GM23338 (cell line): Measurements from ENCODE around the gene FXYD2. TPM values are rescaled to one million over a fixed set of nuclear protein-coding genes. Genes with fewer than 3 reads are reported as not detected.

ENCODE experiments used
- ATAC-seq: fragments of 200-7000 bp; cut with Tn5 transposase; 3 replicates; pipeline ENCODE4 v1.9.1; 2020
- DNase-seq: peaks from one replicate; pipeline ENCODE4 v3.0.0-alpha.2; 2015; ENCODE audit warnings: low spot score
- H2AFZ ChIP-seq: fragments of 200-600 bp; sonication (generic); 2 replicates; pipeline ENCODE4 v1.8.0; 2016; ENCODE audit warnings: antibody characterized with exemption, mild to moderate bottlenecking, moderate library complexity
- H3F3A ChIP-seq: fragments of 200-600 bp; sonication (generic); replicated peaks from 2 replicates; pipeline ENCODE4 v1.8.0; 2017; ENCODE audit warnings: antibody characterized with exemption, mixed run types, low read depth
- H3K27ac ChIP-seq: fragments of 200-600 bp; sonication (generic); 2 replicates; pipeline ENCODE4 v1.6.1; 2016; ENCODE audit warnings: low read depth
- H3K27me3 ChIP-seq: fragments of 200-600 bp; sonication (generic); 2 replicates; pipeline ENCODE4 v1.8.0; 2016; ENCODE audit warnings: mild to moderate bottlenecking, mixed run types, moderate library complexity; ENCODE audit not compliant: insufficient read depth
- H3K36me3 ChIP-seq: fragments of 200-600 bp; sonication (generic); 2 replicates; pipeline ENCODE4 v1.8.0; 2016; ENCODE audit warnings: mild to moderate bottlenecking; ENCODE audit not compliant: insufficient read depth
- H3K4me1 ChIP-seq: fragments of 200-600 bp; sonication (generic); 2 replicates; pipeline ENCODE4 v1.8.0; 2016; ENCODE audit warnings: mild to moderate bottlenecking, moderate library complexity; ENCODE audit not compliant: insufficient read depth
- H3K4me2 ChIP-seq: fragments of 200-600 bp; sonication (generic); 2 replicates; pipeline ENCODE4 v1.7.1; 2017; ENCODE audit warnings: mixed run types
- H3K4me3 ChIP-seq: fragments of 200-600 bp; sonication (generic); 2 replicates; pipeline ENCODE4 v1.6.1; 2016; ENCODE audit warnings: mixed run types
- H3K79me2 ChIP-seq: fragments of 200-600 bp; sonication (generic); replicated peaks from 2 replicates; pipeline ENCODE4 v1.8.0; 2017; ENCODE audit warnings: mild to moderate bottlenecking; ENCODE audit not compliant: insufficient read depth
- H3K9me2 ChIP-seq: fragments of 200-600 bp; sonication (generic); 2 replicates; pipeline ENCODE4 v1.8.0; 2017; ENCODE audit not compliant: insufficient read depth
- H4K20me1 ChIP-seq: fragments of 200-600 bp; sonication (generic); replicated peaks from 2 replicates; pipeline ENCODE4 v1.8.0; 2017; ENCODE audit warnings: mild to moderate bottlenecking; ENCODE audit not compliant: insufficient read depth
- H3K27ac Mint-ChIP-seq: 2 replicates; pipeline ENCODE4 v1.8.0; 2020; ENCODE audit warnings: inconsistent platforms, mild to moderate bottlenecking, moderate library complexity, mixed read lengths
- H3K27me3 Mint-ChIP-seq: 3 replicates; pipeline ENCODE4 v1.8.0; 2022; ENCODE audit warnings: low read depth, mild to moderate bottlenecking, moderate library complexity, mixed read lengths, inconsistent platforms; ENCODE audit not compliant: insufficient read depth, poor library complexity
- H3K36me3 Mint-ChIP-seq: 3 replicates; pipeline ENCODE4 v1.8.0; 2021; ENCODE audit warnings: low read depth, mild to moderate bottlenecking, inconsistent platforms, moderate library complexity, mixed read lengths
- H3K4me1 Mint-ChIP-seq: 3 replicates; pipeline ENCODE4 v1.8.0; 2020; ENCODE audit warnings: mild to moderate bottlenecking, inconsistent platforms, mixed read lengths
- H3K4me3 Mint-ChIP-seq: 3 replicates; pipeline ENCODE4 v1.8.0; 2021; ENCODE audit warnings: moderate library complexity, mild to moderate bottlenecking, inconsistent platforms, mixed read lengths
- H3K9me3 Mint-ChIP-seq: 3 replicates; pipeline ENCODE4 v1.8.0; 2020; ENCODE audit warnings: moderate library complexity, mild to moderate bottlenecking, inconsistent platforms, mixed read lengths
- CREB1 ChIP-seq: fragments of 250-450 bp; sonication (Bioruptor Pico); IDR thresholded peaks from 2 replicates; pipeline ENCODE4 v1.5.0; 2020; ENCODE audit warnings: low read depth, mild to moderate bottlenecking, moderate library complexity
- EZH2 ChIP-seq: fragments of 200-600 bp; sonication (generic); IDR thresholded peaks from one replicate; pipeline ENCODE4 v1.8.0; 2017; ENCODE audit warnings: antibody characterized with exemption, mild to moderate bottlenecking, low read depth; ENCODE audit not compliant: unreplicated experiment
- EZH2phosphoT487 ChIP-seq: fragments of 200-600 bp; sonication (generic); IDR thresholded peaks from one replicate; pipeline ENCODE4 v1.8.1; 2018; ENCODE audit warnings: antibody characterized with exemption; ENCODE audit not compliant: unreplicated experiment
- JUNB ChIP-seq: IDR thresholded peaks from one replicate; pipeline ENCODE4 v1.6.1; 2016; ENCODE audit warnings: antibody characterized with exemption; ENCODE audit not compliant: unreplicated experiment
- NANOG ChIP-seq: IDR thresholded peaks from 2 replicates; pipeline ENCODE4 v1.6.1; 2016; ENCODE audit warnings: antibody characterized with exemption, borderline replicate concordance
- POLR2AphosphoS5 ChIP-seq: IDR thresholded peaks from 2 replicates; pipeline ENCODE4 v1.6.1; 2016; ENCODE audit warnings: antibody characterized with exemption, low read depth
- REST ChIP-seq: IDR thresholded peaks from one replicate; pipeline ENCODE4 v1.6.1; 2018; ENCODE audit warnings: antibody characterized with exemption; ENCODE audit not compliant: unreplicated experiment
- STAT1 ChIP-seq: IDR thresholded peaks from one replicate; pipeline ENCODE4 v1.6.1; 2016; ENCODE audit warnings: antibody characterized with exemption; ENCODE audit not compliant: unreplicated experiment
- ZNF114 ChIP-seq: fragments of 250-450 bp; sonication (Bioruptor Pico); IDR thresholded peaks from 2 replicates; pipeline ENCODE4 v1.5.0; 2020; ENCODE audit warnings: mild to moderate bottlenecking, moderate library complexity
- ZNF331 ChIP-seq: fragments of 250-450 bp; sonication (Bioruptor Pico); IDR thresholded peaks from 2 replicates; pipeline ENCODE4 v1.5.0; 2020; ENCODE audit warnings: low read depth, mild to moderate bottlenecking, moderate library complexity
- polyA plus RNA-seq: library from polyadenylated mRNA; unstranded; fragments of >200 nt; fragmentation: Nextera tagmentation; extraction: Ambion mirVana; gene quantifications from 2 replicates; pipeline ENCODE4 v1.2.1, GENCODE V29; 2016
- total RNA-seq: library from RNA; depleted of rRNA; stranded (reverse); fragments of >200 nt; shearing (Covaris generic); gene quantifications from 2 replicates; pipeline ENCODE4 v1.2.3, GENCODE V29; 2014
- TF ChIP-seq, protein P1 (sequence below), 2 experiments: fragments of 200-600 bp in 1 of 2; sonication (generic) in 1 of 2; conservative IDR thresholded peaks; 2 replicates each; pipeline versions ENCODE4 v1.5.1 to v1.6.1; 2016 to 2017; ENCODE audit warnings: antibody characterized with exemption in 2 of 2, low read depth in 2 of 2, mild to moderate bottlenecking in 2 of 2, moderate library complexity in 1 of 2
- TF ChIP-seq, protein P2 (sequence below): IDR thresholded peaks from 2 replicates; pipeline ENCODE4 v1.6.1; 2016; ENCODE audit warnings: antibody characterized with exemption
- TF ChIP-seq, protein P3 (sequence below): fragments of 250-450 bp; sonication (Bioruptor Pico); IDR thresholded peaks from 2 replicates; pipeline ENCODE4 v1.5.0; 2020; ENCODE audit warnings: mild to moderate bottlenecking, moderate library complexity

Gene FXYD2
- total and polyA plus RNA-seq, 2 experiments from 2014 or later: 0.59 to 1.4 TPM

DNA sequence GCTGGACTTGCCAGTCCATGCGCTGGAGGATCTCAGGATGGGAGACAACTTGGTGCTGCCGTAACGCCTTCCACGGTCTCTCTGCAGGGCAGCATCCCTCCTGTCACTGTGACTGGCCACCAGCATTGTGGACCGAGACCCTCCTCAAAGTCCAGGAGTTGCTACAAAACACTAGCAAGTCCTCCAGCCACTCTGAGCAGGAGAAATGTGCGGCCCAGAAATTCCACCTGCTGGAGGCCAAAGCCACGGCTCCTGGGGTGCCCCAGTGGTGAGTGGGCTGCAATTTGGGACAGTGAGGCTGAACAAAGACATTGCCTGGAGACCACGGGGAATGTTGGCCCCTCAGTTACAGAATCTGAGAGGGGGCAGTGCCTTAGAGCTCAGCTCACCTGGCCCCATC lies 20.6 kb downstream of the FXYD2 start:
- no peaks in the 10 kb centered on the region for H3K36me3 Mint-ChIP-seq
- TF ChIP-seq, protein P1, sequence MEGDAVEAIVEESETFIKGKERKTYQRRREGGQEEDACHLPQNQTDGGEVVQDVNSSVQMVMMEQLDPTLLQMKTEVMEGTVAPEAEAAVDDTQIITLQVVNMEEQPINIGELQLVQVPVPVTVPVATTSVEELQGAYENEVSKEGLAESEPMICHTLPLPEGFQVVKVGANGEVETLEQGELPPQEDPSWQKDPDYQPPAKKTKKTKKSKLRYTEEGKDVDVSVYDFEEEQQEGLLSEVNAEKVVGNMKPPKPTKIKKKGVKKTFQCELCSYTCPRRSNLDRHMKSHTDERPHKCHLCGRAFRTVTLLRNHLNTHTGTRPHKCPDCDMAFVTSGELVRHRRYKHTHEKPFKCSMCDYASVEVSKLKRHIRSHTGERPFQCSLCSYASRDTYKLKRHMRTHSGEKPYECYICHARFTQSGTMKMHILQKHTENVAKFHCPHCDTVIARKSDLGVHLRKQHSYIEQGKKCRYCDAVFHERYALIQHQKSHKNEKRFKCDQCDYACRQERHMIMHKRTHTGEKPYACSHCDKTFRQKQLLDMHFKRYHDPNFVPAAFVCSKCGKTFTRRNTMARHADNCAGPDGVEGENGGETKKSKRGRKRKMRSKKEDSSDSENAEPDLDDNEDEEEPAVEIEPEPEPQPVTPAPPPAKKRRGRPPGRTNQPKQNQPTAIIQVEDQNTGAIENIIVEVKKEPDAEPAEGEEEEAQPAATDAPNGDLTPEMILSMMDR (conservative IDR thresholded peaks at IDR 0.05; ENCODE audit: low read depth in 2 of 2): no peak
- TF ChIP-seq REST: no peak
- TF ChIP-seq, protein P2, sequence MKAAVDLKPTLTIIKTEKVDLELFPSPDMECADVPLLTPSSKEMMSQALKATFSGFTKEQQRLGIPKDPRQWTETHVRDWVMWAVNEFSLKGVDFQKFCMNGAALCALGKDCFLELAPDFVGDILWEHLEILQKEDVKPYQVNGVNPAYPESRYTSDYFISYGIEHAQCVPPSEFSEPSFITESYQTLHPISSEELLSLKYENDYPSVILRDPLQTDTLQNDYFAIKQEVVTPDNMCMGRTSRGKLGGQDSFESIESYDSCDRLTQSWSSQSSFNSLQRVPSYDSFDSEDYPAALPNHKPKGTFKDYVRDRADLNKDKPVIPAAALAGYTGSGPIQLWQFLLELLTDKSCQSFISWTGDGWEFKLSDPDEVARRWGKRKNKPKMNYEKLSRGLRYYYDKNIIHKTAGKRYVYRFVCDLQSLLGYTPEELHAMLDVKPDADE: no peak
- TF ChIP-seq ZNF331: no peak
- TF ChIP-seq EZH2phosphoT487: no peak
- TF ChIP-seq CREB1 (CRISPR knock-in tag): no peak
- TF ChIP-seq EZH2: no peak
- TF ChIP-seq, protein P3, sequence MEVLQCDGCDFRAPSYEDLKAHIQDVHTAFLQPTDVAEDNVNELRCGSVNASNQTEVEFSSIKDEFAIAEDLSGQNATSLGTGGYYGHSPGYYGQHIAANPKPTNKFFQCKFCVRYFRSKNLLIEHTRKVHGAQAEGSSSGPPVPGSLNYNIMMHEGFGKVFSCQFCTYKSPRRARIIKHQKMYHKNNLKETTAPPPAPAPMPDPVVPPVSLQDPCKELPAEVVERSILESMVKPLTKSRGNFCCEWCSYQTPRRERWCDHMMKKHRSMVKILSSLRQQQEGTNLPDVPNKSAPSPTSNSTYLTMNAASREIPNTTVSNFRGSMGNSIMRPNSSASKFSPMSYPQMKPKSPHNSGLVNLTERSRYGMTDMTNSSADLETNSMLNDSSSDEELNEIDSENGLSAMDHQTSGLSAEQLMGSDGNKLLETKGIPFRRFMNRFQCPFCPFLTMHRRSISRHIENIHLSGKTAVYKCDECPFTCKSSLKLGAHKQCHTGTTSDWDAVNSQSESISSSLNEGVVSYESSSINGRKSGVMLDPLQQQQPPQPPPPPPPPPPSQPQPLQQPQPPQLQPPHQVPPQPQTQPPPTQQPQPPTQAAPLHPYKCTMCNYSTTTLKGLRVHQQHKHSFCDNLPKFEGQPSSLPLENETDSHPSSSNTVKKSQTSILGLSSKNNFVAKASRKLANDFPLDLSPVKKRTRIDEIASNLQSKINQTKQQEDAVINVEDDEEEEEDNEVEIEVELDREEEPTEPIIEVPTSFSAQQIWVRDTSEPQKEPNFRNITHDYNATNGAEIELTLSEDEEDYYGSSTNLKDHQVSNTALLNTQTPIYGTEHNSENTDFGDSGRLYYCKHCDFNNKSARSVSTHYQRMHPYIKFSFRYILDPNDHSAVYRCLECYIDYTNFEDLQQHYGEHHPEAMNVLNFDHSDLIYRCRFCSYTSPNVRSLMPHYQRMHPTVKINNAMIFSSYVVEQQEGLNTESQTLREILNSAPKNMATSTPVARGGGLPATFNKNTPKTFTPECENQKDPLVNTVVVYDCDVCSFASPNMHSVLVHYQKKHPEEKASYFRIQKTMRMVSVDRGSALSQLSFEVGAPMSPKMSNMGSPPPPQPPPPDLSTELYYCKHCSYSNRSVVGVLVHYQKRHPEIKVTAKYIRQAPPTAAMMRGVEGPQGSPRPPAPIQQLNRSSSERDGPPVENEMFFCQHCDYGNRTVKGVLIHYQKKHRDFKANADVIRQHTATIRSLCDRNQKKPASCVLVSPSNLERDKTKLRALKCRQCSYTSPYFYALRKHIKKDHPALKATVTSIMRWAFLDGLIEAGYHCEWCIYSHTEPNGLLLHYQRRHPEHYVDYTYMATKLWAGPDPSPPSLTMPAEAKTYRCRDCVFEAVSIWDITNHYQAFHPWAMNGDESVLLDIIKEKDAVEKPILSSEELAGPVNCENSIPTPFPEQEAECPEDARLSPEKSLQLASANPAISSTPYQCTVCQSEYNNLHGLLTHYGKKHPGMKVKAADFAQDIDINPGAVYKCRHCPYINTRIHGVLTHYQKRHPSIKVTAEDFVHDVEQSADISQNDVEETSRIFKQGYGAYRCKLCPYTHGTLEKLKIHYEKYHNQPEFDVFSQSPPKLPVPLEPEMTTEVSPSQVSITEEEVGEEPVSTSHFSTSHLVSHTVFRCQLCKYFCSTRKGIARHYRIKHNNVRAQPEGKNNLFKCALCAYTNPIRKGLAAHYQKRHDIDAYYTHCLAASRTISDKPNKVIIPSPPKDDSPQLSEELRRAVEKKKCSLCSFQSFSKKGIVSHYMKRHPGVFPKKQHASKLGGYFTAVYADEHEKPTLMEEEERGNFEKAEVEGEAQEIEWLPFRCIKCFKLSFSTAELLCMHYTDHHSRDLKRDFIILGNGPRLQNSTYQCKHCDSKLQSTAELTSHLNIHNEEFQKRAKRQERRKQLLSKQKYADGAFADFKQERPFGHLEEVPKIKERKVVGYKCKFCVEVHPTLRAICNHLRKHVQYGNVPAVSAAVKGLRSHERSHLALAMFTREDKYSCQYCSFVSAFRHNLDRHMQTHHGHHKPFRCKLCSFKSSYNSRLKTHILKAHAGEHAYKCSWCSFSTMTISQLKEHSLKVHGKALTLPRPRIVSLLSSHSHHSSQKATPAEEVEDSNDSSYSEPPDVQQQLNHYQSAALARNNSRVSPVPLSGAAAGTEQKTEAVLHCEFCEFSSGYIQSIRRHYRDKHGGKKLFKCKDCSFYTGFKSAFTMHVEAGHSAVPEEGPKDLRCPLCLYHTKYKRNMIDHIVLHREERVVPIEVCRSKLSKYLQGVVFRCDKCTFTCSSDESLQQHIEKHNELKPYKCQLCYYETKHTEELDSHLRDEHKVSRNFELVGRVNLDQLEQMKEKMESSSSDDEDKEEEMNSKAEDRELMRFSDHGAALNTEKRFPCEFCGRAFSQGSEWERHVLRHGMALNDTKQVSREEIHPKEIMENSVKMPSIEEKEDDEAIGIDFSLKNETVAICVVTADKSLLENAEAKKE (CRISPR knock-in tag): no peak
- TF ChIP-seq NANOG: no peak
- TF ChIP-seq JUNB: no peak
- no peak for TF ChIP-seq ZNF114 (CRISPR knock-in tag)
- TF ChIP-seq STAT1: no peak
- TF ChIP-seq POLR2AphosphoS5: no peak
- no peak for ATAC-seq
- Histone ChIP-seq H3K79me2 (no peaks in the 10 kb centered on the region), H3F3A (no peaks in the 10 kb centered on the region), H4K20me1 (no peaks in the 10 kb centered on the region), H2AFZ (no peak overlapping the region), H3K27me3 (peaks cover 15% of the 10 kb centered on the region), H3K9me2 (no peaks in the 10 kb centered on the region), H3K27ac (no peak overlapping the region), H3K4me3 (no peak overlapping the region), H3K4me1 (0 out of 2 replicates have a peak, but pooled peaks cover 3% of the 10 kb centered on the region), H3K4me2 (no peak overlapping the region), H3K36me3 (no peaks in the 10 kb centered on the region)
- peaks cover 7% of the 10 kb centered on the region; the same call in 2 of the 3 replicates for H3K4me1 Mint-ChIP-seq
- H3K27me3 Mint-ChIP-seq: peaks cover 5% of the 10 kb centered on the region
- no peak for DNase-seq
- no peak overlapping the region for H3K4me3 Mint-ChIP-seq
- H3K9me3 Mint-ChIP-seq: no peaks in the 10 kb centered on the region
- no peak overlapping the region for H3K27ac Mint-ChIP-seq
